ENCODE data around the gene TEKT4. TPM values are rescaled to one million over a fixed set of nuclear protein-coding genes. Genes with fewer than 3 reads are reported as not detected.
"Not testable (repeated sequence)": the region's sequence is repeated elsewhere in the genome, so short reads cannot be mapped to it uniquely, and the experiment has no call there.

Gene TEKT4
- total RNA-seq, 3 donors from 2014 or later (not counting 1 experiment from before 2014, with no cell fraction given): not detected

- Mint-ChIP-seq H3K4me3 (no peak overlapping the region), H3K27ac (no peak overlapping the region), H3K4me1 (no peaks in the 10 kb centered on the region), H3K36me3 (no peaks in the 10 kb centered on the region), H3K9me3 (no peaks in the 10 kb centered on the region), H3K27me3 (ENCODE audit: low read depth in 2 of 2) (no peaks in the 10 kb centered on the region)
- no peaks in the 10 kb centered on the region for H3K27me3 ChIP-seq (ENCODE audit: control insufficient read depth, insufficient read depth, low read length)
- intact Hi-C loops (cut with micrococcal nuclease): no loop called here
- TF ChIP-seq, protein P1, sequence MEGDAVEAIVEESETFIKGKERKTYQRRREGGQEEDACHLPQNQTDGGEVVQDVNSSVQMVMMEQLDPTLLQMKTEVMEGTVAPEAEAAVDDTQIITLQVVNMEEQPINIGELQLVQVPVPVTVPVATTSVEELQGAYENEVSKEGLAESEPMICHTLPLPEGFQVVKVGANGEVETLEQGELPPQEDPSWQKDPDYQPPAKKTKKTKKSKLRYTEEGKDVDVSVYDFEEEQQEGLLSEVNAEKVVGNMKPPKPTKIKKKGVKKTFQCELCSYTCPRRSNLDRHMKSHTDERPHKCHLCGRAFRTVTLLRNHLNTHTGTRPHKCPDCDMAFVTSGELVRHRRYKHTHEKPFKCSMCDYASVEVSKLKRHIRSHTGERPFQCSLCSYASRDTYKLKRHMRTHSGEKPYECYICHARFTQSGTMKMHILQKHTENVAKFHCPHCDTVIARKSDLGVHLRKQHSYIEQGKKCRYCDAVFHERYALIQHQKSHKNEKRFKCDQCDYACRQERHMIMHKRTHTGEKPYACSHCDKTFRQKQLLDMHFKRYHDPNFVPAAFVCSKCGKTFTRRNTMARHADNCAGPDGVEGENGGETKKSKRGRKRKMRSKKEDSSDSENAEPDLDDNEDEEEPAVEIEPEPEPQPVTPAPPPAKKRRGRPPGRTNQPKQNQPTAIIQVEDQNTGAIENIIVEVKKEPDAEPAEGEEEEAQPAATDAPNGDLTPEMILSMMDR (IDR thresholded peaks at IDR 0.05): no peak
- H3K9me3 ChIP-seq (ENCODE audit: control insufficient read depth, insufficient read depth, low read length): no peaks in the 10 kb centered on the region
- no peak overlapping the region for H3K27ac ChIP-seq (ENCODE audit: low read length)
- no peaks in the 10 kb centered on the region for H3K4me1 ChIP-seq (ENCODE audit: control insufficient read depth, insufficient read depth, low read length)
- no peak for ATAC-seq
- no peaks in the 10 kb centered on the region for H3K36me3 ChIP-seq (ENCODE audit: control insufficient read depth, insufficient read depth, low read length)
- DNase-seq: no peak
- H3K4me3 ChIP-seq (ENCODE audit: low read length): no peak overlapping the region
- 77% methylated on average over 15 of the region's 17 CpGs for WGBS (ENCODE audit: insufficient coverage)
Measured at GRCh38 chr2:94875820-94876522, 4.7 kb downstream of the TEKT4 start.

DNA sequence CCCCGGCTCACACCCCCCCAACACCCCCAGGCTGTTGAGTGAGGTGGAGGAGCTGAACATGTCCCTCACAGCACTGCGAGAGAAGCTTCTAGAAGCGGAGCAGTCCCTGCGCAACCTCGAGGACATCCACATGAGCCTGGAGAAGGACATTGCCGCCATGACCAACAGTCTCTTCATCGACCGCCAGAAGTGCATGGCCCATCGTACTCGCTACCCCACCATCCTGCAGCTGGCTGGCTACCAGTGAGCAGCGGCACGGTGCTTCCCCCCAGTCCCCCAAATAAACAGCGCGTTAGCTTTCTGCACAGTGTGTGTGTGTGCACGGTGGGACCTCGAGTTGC is 5.3 kb downstream of the TEKT4 start:
- Mint-ChIP-seq H3K27ac (no peak overlapping the region), H3K9me3 (no peaks in the 10 kb centered on the region), H3K36me3 (no peaks in the 10 kb centered on the region), H3K4me3 (no peak overlapping the region), H3K27me3 (ENCODE audit: low read depth in 2 of 2) (no peaks in the 10 kb centered on the region), H3K4me1 (no peaks in the 10 kb centered on the region)
- TF ChIP-seq, protein P1 (IDR thresholded peaks at IDR 0.05): no peak
- Histone ChIP-seq H3K4me1 (ENCODE audit: control insufficient read depth, insufficient read depth, low read length) (no peaks in the 10 kb centered on the region), H3K4me3 (ENCODE audit: low read length) (no peak overlapping the region), H3K27me3 (ENCODE audit: control insufficient read depth, insufficient read depth, low read length) (no peaks in the 10 kb centered on the region), H3K9me3 (ENCODE audit: control insufficient read depth, insufficient read depth, low read length) (no peaks in the 10 kb centered on the region), H3K27ac (ENCODE audit: low read length) (no peak overlapping the region), H3K36me3 (ENCODE audit: control insufficient read depth, insufficient read depth, low read length) (no peaks in the 10 kb centered on the region)
- DNase-seq (no peak), ATAC-seq (no peak)
- 89% methylated on average over 15 of the region's 16 CpGs for WGBS (ENCODE audit: insufficient coverage)
- intact Hi-C loops (cut with micrococcal nuclease): no loop called here

- Histone ChIP-seq H3K4me1 (ENCODE audit: control insufficient read depth, insufficient read depth, low read length) (no peaks in the 10 kb centered on the region), H3K27me3 (ENCODE audit: control insufficient read depth, insufficient read depth, low read length) (no peaks in the 10 kb centered on the region), H3K9me3 (ENCODE audit: control insufficient read depth, insufficient read depth, low read length) (no peaks in the 10 kb centered on the region), H3K36me3 (ENCODE audit: control insufficient read depth, insufficient read depth, low read length) (no peaks in the 10 kb centered on the region), H3K4me3 (ENCODE audit: low read length) (no peak overlapping the region), H3K27ac (ENCODE audit: low read length) (no peak overlapping the region)
- no peaks in the 10 kb centered on the region for H3K27me3 Mint-ChIP-seq (ENCODE audit: low read depth in 2 of 2)
- TF ChIP-seq, protein P1 (IDR thresholded peaks at IDR 0.05): no peak
- no peak for DNase-seq
- no peak overlapping the region for H3K27ac Mint-ChIP-seq
- no peak overlapping the region for H3K4me3 Mint-ChIP-seq
- intact Hi-C loops (cut with micrococcal nuclease): no loop called here
- no peaks in the 10 kb centered on the region for H3K36me3 Mint-ChIP-seq
- no peaks in the 10 kb centered on the region for H3K4me1 Mint-ChIP-seq
- H3K9me3 Mint-ChIP-seq: no peaks in the 10 kb centered on the region
- 86% methylated on average over 5 of the region's 5 CpGs for WGBS (ENCODE audit: insufficient coverage)
- no peak for ATAC-seq
Measured at GRCh38 chr2:94877129-94877528, 5.9 kb downstream of the TEKT4 start.

GRCh38 chr2:94878575-94878974 is 7.3 kb downstream of the TEKT4 start:
- H3K9me3 Mint-ChIP-seq; H3K27me3 ChIP-seq (ENCODE audit: control insufficient read depth, insufficient read depth, low read length); H3K4me1 Mint-ChIP-seq; H3K4me3 ChIP-seq (ENCODE audit: low read length); H3K27ac ChIP-seq (ENCODE audit: low read length); H3K4me1 ChIP-seq (ENCODE audit: control insufficient read depth, insufficient read depth, low read length); H3K27ac Mint-ChIP-seq; DNase-seq; ATAC-seq; H3K4me3 Mint-ChIP-seq; H3K36me3 ChIP-seq (ENCODE audit: control insufficient read depth, insufficient read depth, low read length); H3K27me3 Mint-ChIP-seq (ENCODE audit: low read depth in 2 of 2); intact Hi-C loops (cut with micrococcal nuclease); H3K9me3 ChIP-seq (ENCODE audit: control insufficient read depth, insufficient read depth, low read length); H3K36me3 Mint-ChIP-seq: not testable (repeated sequence)
- 84% methylated on average over 7 of the region's 7 CpGs for WGBS (ENCODE audit: insufficient coverage)
